ENCODE results near the gene ALPP.

DNA sequence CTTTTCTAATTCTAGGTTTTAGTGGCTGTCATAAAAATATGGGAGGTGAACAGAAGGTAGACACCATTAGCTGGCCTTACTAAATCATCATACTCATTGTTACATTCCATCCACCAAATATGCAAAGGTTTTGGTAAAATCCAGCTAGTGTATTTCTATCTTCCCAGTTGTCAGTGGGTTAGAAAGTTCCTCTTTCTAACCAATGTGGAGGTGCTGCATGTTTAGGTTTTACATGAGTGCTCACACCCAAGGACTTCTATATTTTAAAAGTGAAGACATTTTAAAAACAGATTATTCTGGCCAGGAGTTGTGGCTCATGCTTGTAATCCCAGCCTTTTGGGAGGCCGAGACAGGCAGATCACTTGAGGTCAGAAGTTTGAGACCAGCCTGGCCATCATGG, 5.9 kb downstream of the ALPP start:
- TF ChIP-seq EZH2 (IDR thresholded peaks at IDR 0.05; ENCODE audit: low read length, unreplicated experiment), result no peak
- TF ChIP-seq, protein P1, sequence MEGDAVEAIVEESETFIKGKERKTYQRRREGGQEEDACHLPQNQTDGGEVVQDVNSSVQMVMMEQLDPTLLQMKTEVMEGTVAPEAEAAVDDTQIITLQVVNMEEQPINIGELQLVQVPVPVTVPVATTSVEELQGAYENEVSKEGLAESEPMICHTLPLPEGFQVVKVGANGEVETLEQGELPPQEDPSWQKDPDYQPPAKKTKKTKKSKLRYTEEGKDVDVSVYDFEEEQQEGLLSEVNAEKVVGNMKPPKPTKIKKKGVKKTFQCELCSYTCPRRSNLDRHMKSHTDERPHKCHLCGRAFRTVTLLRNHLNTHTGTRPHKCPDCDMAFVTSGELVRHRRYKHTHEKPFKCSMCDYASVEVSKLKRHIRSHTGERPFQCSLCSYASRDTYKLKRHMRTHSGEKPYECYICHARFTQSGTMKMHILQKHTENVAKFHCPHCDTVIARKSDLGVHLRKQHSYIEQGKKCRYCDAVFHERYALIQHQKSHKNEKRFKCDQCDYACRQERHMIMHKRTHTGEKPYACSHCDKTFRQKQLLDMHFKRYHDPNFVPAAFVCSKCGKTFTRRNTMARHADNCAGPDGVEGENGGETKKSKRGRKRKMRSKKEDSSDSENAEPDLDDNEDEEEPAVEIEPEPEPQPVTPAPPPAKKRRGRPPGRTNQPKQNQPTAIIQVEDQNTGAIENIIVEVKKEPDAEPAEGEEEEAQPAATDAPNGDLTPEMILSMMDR (conservative IDR thresholded peaks at IDR 0.05; ENCODE audit: low read depth, low read length), result no peak
- TF ChIP-seq EZH2phosphoT487 (IDR thresholded peaks at IDR 0.05; ENCODE audit: borderline replicate concordance, low read length), result no peak

Data from PC-3 (cell line).